H1 (cell line): Measurements from ENCODE around the gene TMEM258. TPM values are rescaled to one million over a fixed set of nuclear protein-coding genes. Genes with fewer than 3 reads are reported as not detected.

Experiments used
- CTCF ChIA-PET: fragments of 300-600 bp; sonication (Branson Sonifier 250); formaldehyde crosslinking; loops from one replicate; lab custom pipeline; 2021; ENCODE audit not compliant: partially characterized antibody; lab: Charles Lee
- POLR2A ChIA-PET: fragments of 300-600 bp; sonication (Branson Sonifier 250); formaldehyde crosslinking; loops from one replicate; lab custom pipeline; 2021; ENCODE audit warnings: inconsistent platforms; ENCODE audit not compliant: partially characterized antibody; lab: Charles Lee
- DNase-seq, 2 experiments: peaks; one replicate each; pipeline versions ENCODE4 v3.0.0 to v3.0.0-alpha.2; 2010 to 2022; ENCODE audit warnings: low spot score in 2 of 2, low read depth in 1 of 2, mixed read lengths in 1 of 2
- FAIRE-seq: peaks from 2 replicates; lab custom pipeline; 2011; peaks lifted over from hg19 to GRCh38; lab: Jason Lieb, UNC
- H2AFZ ChIP-seq: 2 replicates; pipeline ENCODE4 v1.8.1; 2012; ENCODE audit warnings: low read length, inconsistent platforms
- H2AK5ac ChIP-seq: 2 replicates; pipeline ENCODE4 v1.6.1; 2013; ENCODE audit warnings: low read depth, low read length
- H2BK120ac ChIP-seq: replicated peaks from 2 replicates; pipeline ENCODE3; 2013; ENCODE audit warnings: low read depth, low read length, inconsistent platforms
- H2BK12ac ChIP-seq: 2 replicates; pipeline ENCODE4 v1.6.1; 2013; ENCODE audit warnings: low read depth, low read length
- H2BK15ac ChIP-seq: 2 replicates; pipeline ENCODE4 v1.6.1; 2013; ENCODE audit warnings: low read length
- H2BK20ac ChIP-seq: 2 replicates; pipeline ENCODE4 v1.6.1; 2013; ENCODE audit warnings: low read length
- H2BK5ac ChIP-seq: 2 replicates; pipeline ENCODE4 v1.6.1; 2013; ENCODE audit warnings: low read depth, low read length
- H3K14ac ChIP-seq: 2 replicates; pipeline ENCODE4 v1.6.1; 2013; ENCODE audit warnings: inconsistent platforms; ENCODE audit not compliant: insufficient read length
- H3K18ac ChIP-seq: 2 replicates; pipeline ENCODE4 v1.6.1; 2013; ENCODE audit warnings: low read length; ENCODE audit errors: extremely low read depth
- H3K23ac ChIP-seq: 2 replicates; pipeline ENCODE4 v1.6.1; 2013; ENCODE audit warnings: inconsistent platforms; ENCODE audit not compliant: insufficient read length
- H3K23me2 ChIP-seq: 2 replicates; pipeline ENCODE4 v1.6.1; 2013; ENCODE audit warnings: low read depth, low read length
- H3K27ac ChIP-seq: 2 replicates; pipeline ENCODE4 v1.6.1; 2011; ENCODE audit warnings: low read depth, low read length, inconsistent platforms
- H3K27me3 ChIP-seq, 4 experiments: replicated peaks in 1 of 4; 1 replicate in 1 of 4; 2 replicates in 3 of 4; pipeline versions ENCODE4 v1.6.1 to v1.8.1; 2011 to 2013; ENCODE audit warnings: low read length in 3 of 4, mild to moderate bottlenecking in 3 of 4, inconsistent platforms in 2 of 4, mixed read lengths in 2 of 4, moderate library complexity in 1 of 4; ENCODE audit not compliant: control insufficient read depth in 3 of 4, insufficient read depth in 3 of 4; ENCODE audit errors: extremely low read depth in 1 of 4
- H3K36me3 ChIP-seq, 4 experiments: 2 replicates each; pipeline versions ENCODE4 v1.6.1 to v1.8.1; 2011 to 2013; ENCODE audit warnings: mild to moderate bottlenecking in 4 of 4, low read length in 3 of 4, moderate library complexity in 2 of 4, control low read depth in 1 of 4, inconsistent platforms in 1 of 4; ENCODE audit not compliant: insufficient read depth in 4 of 4, control insufficient read depth in 2 of 4
- H3K4ac ChIP-seq: replicated peaks from 2 replicates; pipeline ENCODE3; 2013; ENCODE audit warnings: low read length, low read depth, mixed read lengths, inconsistent platforms; ENCODE audit not compliant: insufficient read length
- H3K4me1 ChIP-seq, 4 experiments: replicated peaks in 1 of 4; 1 replicate in 1 of 4; 2 replicates in 3 of 4; pipeline versions ENCODE4 v1.6.1 to v1.8.1; 2011 to 2013; ENCODE audit warnings: low read length in 3 of 4, inconsistent platforms in 2 of 4, mixed read lengths in 1 of 4; ENCODE audit not compliant: insufficient read depth in 4 of 4, control insufficient read depth in 3 of 4
- H3K4me2 ChIP-seq, 2 experiments: 2 replicates each; pipeline versions ENCODE4 v1.6.1 to v1.8.1; 2011 to 2013; ENCODE audit warnings: low read depth in 2 of 2, low read length in 2 of 2, control low read depth in 1 of 2, inconsistent platforms in 1 of 2, mild to moderate bottlenecking in 1 of 2; ENCODE audit not compliant: insufficient read depth in 1 of 2
- H3K4me3 ChIP-seq, 4 experiments: fragments of 200-600, 300-600 bp in 1 of 4; sonication (generic), shearing (Covaris generic), sonication (Bioruptor Twin) in 1 of 4; 2 replicates each; pipeline versions ENCODE4 v1.5.1 to v1.8.1; 2011 to 2016; ENCODE audit warnings: low read length in 4 of 4, low read depth in 3 of 4, control low read depth in 2 of 4, inconsistent platforms in 2 of 4, mild to moderate bottlenecking in 2 of 4, mixed read lengths in 1 of 4, moderate library complexity in 1 of 4; ENCODE audit not compliant: insufficient read depth in 2 of 4; ENCODE audit errors: extremely low read depth in 1 of 4
- H3K56ac ChIP-seq: replicated peaks from 2 replicates; pipeline ENCODE3; 2013; ENCODE audit warnings: low read depth, mild to moderate bottlenecking, mixed read lengths, low read length, inconsistent platforms; ENCODE audit not compliant: insufficient read length
- H3K79me1 ChIP-seq: 2 replicates; pipeline ENCODE4 v1.6.1; 2013; ENCODE audit warnings: low read depth, low read length, control low read depth
- H3K79me2 ChIP-seq, 2 experiments: 2 replicates each; pipeline versions ENCODE4 v1.6.1 to v1.8.1; 2012 to 2013; ENCODE audit warnings: low read length in 2 of 2, mild to moderate bottlenecking in 2 of 2, inconsistent platforms in 1 of 2; ENCODE audit not compliant: insufficient read depth in 2 of 2, control insufficient read depth in 1 of 2
- H3K9ac ChIP-seq, 4 experiments: replicated peaks in 1 of 4; 1 replicate in 1 of 4; 2 replicates in 3 of 4; pipeline versions ENCODE4 v1.6.1 to v1.8.1; 2011 to 2013; ENCODE audit warnings: low read depth in 3 of 4, low read length in 3 of 4, control low read depth in 2 of 4, mild to moderate bottlenecking in 2 of 4, moderate library complexity in 2 of 4, inconsistent platforms in 1 of 4; ENCODE audit errors: extremely low read depth in 1 of 4
- H3K9me3 ChIP-seq, 2 experiments: 2 replicates each; pipeline versions ENCODE4 v1.6.1 to v1.8.1; 2012 to 2013; ENCODE audit warnings: mild to moderate bottlenecking in 2 of 2, moderate library complexity in 2 of 2, control low read depth in 1 of 2, inconsistent platforms in 1 of 2, low read depth in 1 of 2, low read length in 1 of 2, mixed read lengths in 1 of 2; ENCODE audit not compliant: insufficient read depth in 2 of 2
- H4K20me1 ChIP-seq, 2 experiments: replicated peaks in 1 of 2; 2 replicates each; pipeline versions ENCODE3 to v1.8.1; 2011 to 2013; ENCODE audit warnings: inconsistent platforms in 2 of 2, low read length in 2 of 2, mild to moderate bottlenecking in 1 of 2; ENCODE audit not compliant: insufficient read depth in 2 of 2, control insufficient read depth in 1 of 2
- H4K5ac ChIP-seq: 2 replicates; pipeline ENCODE4 v1.6.1; 2013; ENCODE audit warnings: low read length, low read depth, mixed read lengths, inconsistent platforms; ENCODE audit not compliant: insufficient read length
- H4K8ac ChIP-seq: 2 replicates; pipeline ENCODE4 v1.8.0; 2013; ENCODE audit warnings: mild to moderate bottlenecking, moderate library complexity, low read length, inconsistent platforms; ENCODE audit not compliant: insufficient read depth; ENCODE audit errors: extremely low read depth
- H4K91ac ChIP-seq: replicated peaks from 2 replicates; pipeline ENCODE3; 2013; ENCODE audit warnings: low read length, mixed read lengths, inconsistent platforms; ENCODE audit not compliant: insufficient read length
- BACH1 ChIP-seq: IDR thresholded peaks from 2 replicates; pipeline ENCODE4 v1.6.1; 2012; ENCODE audit warnings: low read length, improper control_type of control experiment
- EP300 ChIP-seq, 2 experiments: IDR thresholded peaks; 1 replicate in 1 of 2; 2 replicates in 1 of 2; pipeline ENCODE4 v1.6.1; 2011 to 2012; ENCODE audit warnings: low read depth in 2 of 2, low read length in 2 of 2, mild to moderate bottlenecking in 2 of 2, borderline replicate concordance in 1 of 2, inconsistent platforms in 1 of 2, moderate library complexity in 1 of 2
- EZH2 ChIP-seq: fragments of 200-600 bp; sonication (generic); IDR thresholded peaks from 2 replicates; pipeline ENCODE4 v1.7.1; 2012; ENCODE audit warnings: low read depth, mild to moderate bottlenecking, moderate library complexity, low read length, inconsistent platforms; ENCODE audit not compliant: severe bottlenecking
- PHF8 ChIP-seq: fragments of 200-600 bp; sonication (generic); conservative IDR thresholded peaks from 2 replicates; pipeline ENCODE4 v1.7.1; 2012; ENCODE audit warnings: low read depth, mild to moderate bottlenecking, inconsistent platforms, low read length, moderate library complexity
- SIN3A ChIP-seq, 2 experiments: IDR thresholded peaks in 1 of 2; conservative IDR thresholded peaks in 1 of 2; 2 replicates each; pipeline ENCODE4 v1.6.1; 2011 to 2012; ENCODE audit warnings: low read length in 2 of 2, improper control_type of control experiment in 1 of 2, low read depth in 1 of 2, mild to moderate bottlenecking in 1 of 2
- WGBS, 2 experiments: shearing (Covaris generic) in 1 of 2; methylation state at CpG; one replicate each; pipeline versions ENCODE4 v1.1.6 to v1.1.7; 2013 to 2015; ENCODE audit warnings: low lambda C conversion rate in 2 of 2, mixed read lengths in 2 of 2, inconsistent platforms in 1 of 2, low coverage in 1 of 2, missing lambda C conversion rate in 1 of 2; ENCODE audit not compliant: insufficient replicate concordance in 2 of 2, insufficient coverage in 1 of 2, insufficient read length in 1 of 2; ENCODE audit errors: extremely low coverage in 1 of 2, missing lambda C conversion rate in 1 of 2; 5-methylcytosine and 5-hydroxymethylcytosine counted together
- polyA plus RNA-seq, 7 experiments: library from polyadenylated mRNA; depleted of rRNA in 3 of 7; stranded (reverse) in 5 of 7; unstranded in 2 of 7; fragments of >200 nt in 5 of 7; fragments of 200-250 nt in 2 of 7; gene quantifications; 1 replicate in 5 of 7; 2 replicates in 1 of 7; 4 replicates in 1 of 7; pipeline versions ENCODE4 v1.2.1 to v1.2.3, GENCODE V29; 2011 to 2013; ENCODE audit warnings: missing spikeins in 2 of 7, mixed read lengths in 2 of 7
- total RNA-seq: library from RNA; stranded (reverse); fragmentation: NEBNext Ultra II Directional; extraction: Animal tissue kit (Norgen Biotek cat#: 25700); gene quantifications from 2 replicates; pipeline ENCODE4 v1.2.1, GENCODE V29; 2021
- TF ChIP-seq, protein P1 (sequence below), 3 experiments: IDR thresholded peaks; 1 replicate in 2 of 3; 2 replicates in 1 of 3; pipeline versions ENCODE4 v1.5.1 to v1.6.1; 2011; ENCODE audit warnings: low read length in 3 of 3, mild to moderate bottlenecking in 3 of 3, inconsistent platforms in 2 of 3, low read depth in 1 of 3, moderate library complexity in 1 of 3; ENCODE audit not compliant: insufficient read depth in 1 of 3; ENCODE audit errors: control extremely low read depth in 1 of 3

TMEM258 gene
- total and polyA plus RNA-seq, 2 of the 8 experiments (the other 6 are each of a cell fraction or from before 2014, with no cell fraction given) = 186 to 759 TPM

DNA sequence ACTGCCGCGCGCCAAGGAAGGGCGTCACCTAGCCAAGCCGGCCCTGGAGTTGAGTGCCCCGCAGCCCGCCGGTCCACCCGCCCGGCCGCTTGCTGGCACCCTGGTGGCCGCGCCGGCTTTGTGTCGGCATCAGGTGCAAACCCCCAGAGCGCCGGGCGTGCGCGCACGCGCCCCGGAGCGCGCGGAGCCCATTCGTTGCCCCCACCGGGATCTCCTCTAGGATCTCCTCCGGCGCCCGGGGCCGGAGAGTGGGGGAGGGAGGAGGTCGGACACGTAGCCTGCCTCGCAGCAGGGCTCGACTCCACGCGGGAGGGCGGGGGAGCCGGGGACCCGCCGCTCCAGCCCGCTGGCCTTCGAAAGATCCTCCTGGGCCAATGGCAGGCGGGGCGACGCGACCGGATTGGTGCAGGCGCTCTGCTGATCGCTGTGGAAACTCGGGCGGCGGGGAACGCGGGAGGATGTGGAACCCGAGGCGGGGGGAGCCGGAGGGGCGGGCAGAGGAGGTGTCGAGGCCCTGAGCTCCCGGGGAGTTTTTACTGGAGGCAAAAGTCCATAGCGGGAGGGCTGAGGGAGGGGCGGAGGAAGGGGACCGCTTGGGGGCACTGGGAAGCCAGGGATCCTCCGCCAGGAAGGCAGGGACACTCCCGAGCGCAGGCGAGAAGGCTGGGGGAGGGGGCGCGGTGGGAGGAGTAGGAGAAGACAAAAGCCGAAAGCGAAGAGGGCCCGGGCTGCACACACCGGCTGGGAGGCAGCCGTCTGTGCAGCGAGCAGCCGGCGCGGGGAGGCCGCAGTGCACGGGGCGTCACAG, 35.4 kb upstream of the TMEM258 start, which contains the start of gene FADS2:
Gene FADS2 (plus strand): TSS at position 730 of the 808 bp plus-strand sequence. CDS start 91 bp downstream, outside the sequence.
- Histone ChIP-seq H3K23me2 (peaks cover 14% of the 10 kb centered on the region), H2AFZ (no peak within 1 kb of the TSS), H3K9me3 (no peaks in the 10 kb centered on the region), H2BK120ac (peak within 1 kb of the TSS; percentile 70), H3K14ac (no peak within 1 kb of the TSS), H3K4me3 (peak within 1 kb of the TSS; percentile 77 to 96 (median 86)), H3K4ac (peak within 1 kb of the TSS; percentile 86), H3K9ac (peak within 1 kb of the TSS; percentile 82 to 88 (median 84)), H3K36me3 (peaks cover 3 to 4% (median 4%) of the 10 kb centered on the region in 4 experiments; a peak in 2 of 8 replicates), H4K5ac (peak within 1 kb of the TSS; percentile 86), H3K79me2 (peaks cover 29 to 46% of the 10 kb centered on the region in 2 experiments), H2AK5ac (0 out of 2 replicates have a peak within 1 kb of the TSS, but pooled peaks have one; percentile 42), H3K4me1 (peaks cover 9 to 28% (median 18%) of the 10 kb centered on the region in 4 experiments), H3K56ac (peak within 1 kb of the TSS; percentile 98), H3K23ac (no peak within 1 kb of the TSS), H4K20me1 (peaks cover 7 to 24% of the 10 kb centered on the region in 2 experiments), H2BK15ac (peak within 1 kb of the TSS; percentile 90; the same call in 1 of the 2 replicates), H2BK5ac (peak within 1 kb of the TSS; percentile 71), H4K8ac (peak within 1 kb of the TSS; percentile 91), H4K91ac (peak within 1 kb of the TSS; percentile 99), H3K18ac (peak within 1 kb of the TSS; percentile 100), H3K27me3 (no peaks in the 10 kb centered on the region), H3K79me1 (peaks cover 14% of the 10 kb centered on the region), H2BK20ac (no peak within 1 kb of the TSS), H3K27ac (peak within 1 kb of the TSS; percentile 74), H2BK12ac (peak within 1 kb of the TSS; percentile 56), H3K4me2 (peak within 1 kb of the TSS; percentile 96 to 98)
- CTCF ChIA-PET = interaction anchor here (0.9 to 3.2 kb wide), 8 partner anchors 10 to 38 kb away, joined by 3 to 16 read pairs (median 4); partner anchors contain the start of gene FADS1
- POLR2A ChIA-PET = interaction anchor here (0.8 to 9.9 kb wide), 18 partner anchors 11 to 140 kb away, joined by 3 to 210 read pairs (median 6); partner anchors contain the start of genes FADS1, FEN1, FTH1 and TMEM258
- DNase-seq = peak; percentile 63 to 91
- no peak for FAIRE-seq
- 2% methylated on average over 42 of the region's 83 CpGs; no CpG with 5 or more reads in 1 of the 2 experiments for WGBS, 2 experiments
- TF ChIP-seq EP300 (IDR thresholded peaks at IDR 0.05; ENCODE audit: borderline replicate concordance in 1 of 2, low read depth in 2 of 2, low read length in 2 of 2) (peak in 1 of 2 experiments; percentile 66; a peak in 1 of 3 replicates), EZH2 (no peak), SIN3A (conservative IDR thresholded peaks at IDR 0.05 in 1 of 2, IDR thresholded peaks at IDR 0.05 in 1 of 2; ENCODE audit: low read depth in 1 of 2, low read length in 2 of 2) (peak in 1 of 2 experiments; percentile 33; a peak in 1 of 4 replicates), PHF8 (peak; percentile 71), BACH1 (peak; percentile 65; the same call in 1 of the 2 replicates)
- TF ChIP-seq, protein P1, sequence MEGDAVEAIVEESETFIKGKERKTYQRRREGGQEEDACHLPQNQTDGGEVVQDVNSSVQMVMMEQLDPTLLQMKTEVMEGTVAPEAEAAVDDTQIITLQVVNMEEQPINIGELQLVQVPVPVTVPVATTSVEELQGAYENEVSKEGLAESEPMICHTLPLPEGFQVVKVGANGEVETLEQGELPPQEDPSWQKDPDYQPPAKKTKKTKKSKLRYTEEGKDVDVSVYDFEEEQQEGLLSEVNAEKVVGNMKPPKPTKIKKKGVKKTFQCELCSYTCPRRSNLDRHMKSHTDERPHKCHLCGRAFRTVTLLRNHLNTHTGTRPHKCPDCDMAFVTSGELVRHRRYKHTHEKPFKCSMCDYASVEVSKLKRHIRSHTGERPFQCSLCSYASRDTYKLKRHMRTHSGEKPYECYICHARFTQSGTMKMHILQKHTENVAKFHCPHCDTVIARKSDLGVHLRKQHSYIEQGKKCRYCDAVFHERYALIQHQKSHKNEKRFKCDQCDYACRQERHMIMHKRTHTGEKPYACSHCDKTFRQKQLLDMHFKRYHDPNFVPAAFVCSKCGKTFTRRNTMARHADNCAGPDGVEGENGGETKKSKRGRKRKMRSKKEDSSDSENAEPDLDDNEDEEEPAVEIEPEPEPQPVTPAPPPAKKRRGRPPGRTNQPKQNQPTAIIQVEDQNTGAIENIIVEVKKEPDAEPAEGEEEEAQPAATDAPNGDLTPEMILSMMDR (IDR thresholded peaks at IDR 0.05; ENCODE audit: control extremely low read depth in 1 of 3, insufficient read depth in 1 of 3, low read depth in 1 of 3, low read length in 3 of 3) = 0 out of 4 replicates have a peak, but pooled peaks of 1 of the 3 experiments have one; percentile 12
